Psoas muscle (tissue), 8 donors: Measurements from ENCODE around the gene CYP2D6. TPM values are rescaled to one million over a fixed set of nuclear protein-coding genes. Genes with fewer than 3 reads are reported as not detected.

Source experiments
- ATAC-seq, 4 donors: fragments of 200-7000 bp; cut with Tn5 transposase; one replicate each; pipeline ENCODE4 v1.9.1; 2020; ENCODE audit warnings: moderate library complexity in 3 of 4, mild to moderate bottlenecking in 2 of 4
- DNase-seq, 2 donors: peaks; one replicate each; pipeline ENCODE4 v3.0.0-alpha.2; 2020
- H3K27ac ChIP-seq: fragments of 200-600 bp; one replicate; pipeline ENCODE4 v1.8.0; 2022
- H3K27me3 ChIP-seq, 3 donors: fragments of 200-600 bp in 1 of 3; one replicate each; pipeline versions ENCODE4 v1.6.1 to v1.8.0; 2013 to 2022; ENCODE audit warnings: low read length in 2 of 3, mild to moderate bottlenecking in 2 of 3, moderate library complexity in 1 of 3; ENCODE audit not compliant: insufficient read depth in 3 of 3
- H3K36me3 ChIP-seq, 2 donors: fragments of 200-600 bp in 1 of 2; one replicate each; pipeline versions ENCODE4 v1.6.1 to v1.8.0; 2013 to 2022; ENCODE audit warnings: low read depth in 1 of 2, mild to moderate bottlenecking in 1 of 2, moderate library complexity in 1 of 2; ENCODE audit not compliant: insufficient read depth in 1 of 2
- H3K4me1 ChIP-seq: fragments of 200-600 bp; one replicate; pipeline ENCODE4 v1.8.0; 2022
- H3K4me3 ChIP-seq: fragments of 200-600 bp; one replicate; pipeline ENCODE4 v1.8.0; 2022; ENCODE audit warnings: mild to moderate bottlenecking
- H3K9me3 ChIP-seq: fragments of 200-600 bp; one replicate; pipeline ENCODE4 v1.8.0; 2022
- WGBS, 3 donors: extraction: QIAGEN DNeasy Blood & Tissue Kit; methylation state at CpG; one replicate each; pipeline versions ENCODE4 v1.1.6 to v1.1.7; 2013; 5-methylcytosine and 5-hydroxymethylcytosine counted together
- intact Hi-C, 2 donors: fragments of 100-400 bp; cut with DNase I; formaldehyde crosslinking; loops; one replicate each; pipeline versions ENCODE4 v1.11.0 to v1.14.2; 2022
- polyA plus RNA-seq, 3 donors: library from polyadenylated mRNA; stranded (reverse); fragments of 200-250 nt; gene quantifications; one replicate each; pipeline ENCODE4 v1.2.3, GENCODE V29; 2013
- total RNA-seq, 4 donors: library from RNA; stranded (reverse); fragmentation: NEBNext Ultra II Directional in 2 of 4; extraction: Animal tissue kit (Norgen Biotek cat#: 25700) in 2 of 4; gene quantifications; one replicate each; pipeline versions ENCODE4 v1.2.1 to v1.2.4, GENCODE V29; 2021 to 2023
- TF ChIP-seq, protein P1 (sequence below): fragments of 200-600 bp; IDR thresholded peaks from one replicate; pipeline ENCODE4 v1.8.0; 2022; ENCODE audit warnings: antibody characterized with exemption
- donor health status: healthy with polysubstance abuse.
- donor health status: DM: no; HTN: no; CAD: no; lungs with moderate emphysema.
- donor health status: Bipolar disorder and iron deficiency.
- donor health status: healthy.
- donor health status: DM: yes; HTN: yes; CAD: no.
- donor health status: DM: no; HTN: no; CAD: no.
- donor health status: DM: no; HTN: no; CAD: no.
- donor health status: DM: yes; HTN: yes; CAD: no.

The CYP2D6 gene
- total and polyA plus RNA-seq, 7 donors, result 0.03 to 0.44 (median 0.21) TPM; not detected in 1

GRCh38 chr22:42164901-42165300 is 34.3 kb upstream of the CYP2D6 start:
- TF ChIP-seq, protein P1, sequence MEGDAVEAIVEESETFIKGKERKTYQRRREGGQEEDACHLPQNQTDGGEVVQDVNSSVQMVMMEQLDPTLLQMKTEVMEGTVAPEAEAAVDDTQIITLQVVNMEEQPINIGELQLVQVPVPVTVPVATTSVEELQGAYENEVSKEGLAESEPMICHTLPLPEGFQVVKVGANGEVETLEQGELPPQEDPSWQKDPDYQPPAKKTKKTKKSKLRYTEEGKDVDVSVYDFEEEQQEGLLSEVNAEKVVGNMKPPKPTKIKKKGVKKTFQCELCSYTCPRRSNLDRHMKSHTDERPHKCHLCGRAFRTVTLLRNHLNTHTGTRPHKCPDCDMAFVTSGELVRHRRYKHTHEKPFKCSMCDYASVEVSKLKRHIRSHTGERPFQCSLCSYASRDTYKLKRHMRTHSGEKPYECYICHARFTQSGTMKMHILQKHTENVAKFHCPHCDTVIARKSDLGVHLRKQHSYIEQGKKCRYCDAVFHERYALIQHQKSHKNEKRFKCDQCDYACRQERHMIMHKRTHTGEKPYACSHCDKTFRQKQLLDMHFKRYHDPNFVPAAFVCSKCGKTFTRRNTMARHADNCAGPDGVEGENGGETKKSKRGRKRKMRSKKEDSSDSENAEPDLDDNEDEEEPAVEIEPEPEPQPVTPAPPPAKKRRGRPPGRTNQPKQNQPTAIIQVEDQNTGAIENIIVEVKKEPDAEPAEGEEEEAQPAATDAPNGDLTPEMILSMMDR, result no peak
- Histone ChIP-seq H3K27me3 (no peaks in the 10 kb centered on the region), H3K4me3 (no peak overlapping the region), H3K36me3 (peaks cover 0 to 28% of the 10 kb centered on the region in 2 donors), H3K4me1 (no peaks in the 10 kb centered on the region), H3K27ac (no peak overlapping the region), H3K9me3 (no peaks in the 10 kb centered on the region)
- ATAC-seq (no peak), DNase-seq (no peak)
- intact Hi-C loops, result no loop called here
- WGBS, 3 donors, result 94 to 95% (median 95%) methylated on average over 5 of the region's 5 CpGs

DNA sequence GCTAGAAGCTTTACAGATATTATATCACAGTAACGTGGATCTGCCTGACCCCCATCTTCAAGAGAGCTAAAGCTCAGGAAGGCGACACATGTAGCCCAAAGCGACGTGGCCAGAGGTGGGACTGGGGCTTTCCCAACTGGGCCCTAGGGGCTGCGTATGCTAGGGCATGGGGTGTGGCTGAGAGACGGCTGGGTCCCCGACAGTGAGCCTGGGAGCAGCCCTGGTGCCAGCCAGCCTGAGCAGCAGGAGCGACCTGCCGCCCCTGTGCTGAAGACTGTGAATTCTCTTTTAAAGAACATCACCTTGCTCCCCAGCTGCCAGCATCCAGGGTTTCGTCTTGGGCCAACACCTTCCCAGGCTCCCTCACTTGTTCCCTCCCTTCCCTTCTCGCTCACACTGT is 32.9 kb upstream of the CYP2D6 start:
- Histone ChIP-seq H3K27me3 (no peaks in the 10 kb centered on the region), H3K4me3 (no peak overlapping the region), H3K36me3 (peaks cover 0 to 20% of the 10 kb centered on the region in 2 donors), H3K9me3 (no peaks in the 10 kb centered on the region), H3K4me1 (no peaks in the 10 kb centered on the region), H3K27ac (no peak overlapping the region)
- intact Hi-C loops, result no loop called here
- TF ChIP-seq, protein P1, result no peak
- DNase-seq (no peak), ATAC-seq (no peak)
- WGBS, 3 donors, result 96 to 97% (median 97%) methylated on average over 11 of the region's 11 CpGs

DNA sequence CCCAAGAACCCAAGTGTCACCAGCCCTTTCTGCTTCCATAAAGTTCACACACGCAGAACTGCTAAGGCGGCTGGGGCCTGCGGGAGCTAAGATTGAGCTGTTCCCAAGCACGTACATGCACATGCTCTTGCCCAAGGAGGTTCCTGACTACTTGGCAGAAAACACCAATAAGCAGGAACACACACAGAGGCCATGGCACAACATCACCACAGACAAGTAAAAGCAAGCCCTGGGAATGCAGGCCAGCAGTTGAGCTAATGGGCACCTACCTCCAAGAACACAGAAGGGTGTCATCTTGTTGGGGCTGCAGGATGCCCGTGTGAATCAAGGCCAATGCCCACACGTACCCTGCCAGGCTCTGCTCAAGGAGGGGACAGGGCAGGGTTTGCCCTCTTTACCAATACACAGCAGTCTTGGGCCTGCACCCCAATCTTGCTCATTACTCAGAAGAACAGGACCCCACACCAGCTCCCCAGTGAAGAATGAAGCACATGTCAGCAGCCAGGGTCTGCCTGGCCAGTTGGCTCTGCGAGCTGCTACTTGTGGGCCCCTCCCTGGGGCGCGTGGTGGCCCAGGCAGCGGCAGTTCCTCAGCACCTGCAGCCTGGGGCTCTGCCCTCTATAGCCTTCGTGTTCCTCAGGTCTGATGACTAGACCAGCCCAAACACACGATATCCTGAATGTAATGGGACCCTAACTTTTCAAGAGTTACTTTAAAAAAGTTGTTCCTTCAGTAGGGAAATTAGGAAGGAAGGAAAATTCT is 32.3 kb upstream of the CYP2D6 start:
- TF ChIP-seq, protein P1, result no peak
- no peak for DNase-seq

DNA sequence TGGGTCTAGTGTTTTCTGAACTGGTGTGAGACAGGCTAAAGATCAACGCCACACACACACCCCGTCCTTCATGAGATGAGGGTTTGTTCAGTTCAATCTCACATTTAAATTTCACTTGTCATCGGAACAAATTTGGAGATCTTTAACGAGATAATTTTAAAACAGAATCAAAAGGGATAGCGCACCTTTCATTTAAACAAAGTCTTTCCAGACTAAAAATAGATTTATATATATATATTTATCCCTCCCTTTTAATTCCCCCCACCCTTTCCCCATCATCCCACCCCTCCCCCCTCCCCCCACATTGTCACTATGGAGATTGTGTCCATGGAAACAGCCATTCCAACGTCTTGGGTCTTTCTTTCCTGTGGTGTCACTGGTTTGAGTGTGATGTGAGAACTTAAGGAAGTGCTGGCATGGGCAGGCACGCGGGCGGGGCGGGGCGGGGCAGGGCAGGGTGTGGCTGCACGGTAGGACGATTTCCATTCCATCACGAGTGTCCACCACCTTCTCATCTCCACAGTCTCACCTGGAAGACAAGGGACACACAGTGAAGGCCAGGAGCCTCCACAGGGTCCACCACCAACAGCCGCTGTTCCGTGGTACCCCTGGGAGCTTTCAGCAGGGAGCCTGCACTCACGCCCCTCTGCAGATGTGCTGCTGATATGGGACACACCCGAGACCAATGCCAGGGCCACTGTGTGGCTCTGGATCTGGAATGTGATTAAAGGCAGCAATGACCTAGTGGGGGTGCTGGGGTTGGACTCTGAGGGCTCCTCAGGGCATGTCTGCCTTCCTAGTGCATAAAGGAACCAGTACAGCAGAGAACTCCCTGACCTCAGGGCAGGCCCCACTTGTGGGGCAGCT is 30.5 kb upstream of the CYP2D6 start:
- H3K36me3 ChIP-seq, result peaks cover 0 to 10% of the 10 kb centered on the region in 2 donors

More for the DNA sequence above, 32.3 kb upstream of the CYP2D6 start:
- Histone ChIP-seq H3K9me3 (no peaks in the 10 kb centered on the region), H3K27ac (no peak overlapping the region), H3K36me3 (peaks cover 0 to 14% of the 10 kb centered on the region in 2 donors), H3K4me3 (no peak overlapping the region), H3K27me3 (no peaks in the 10 kb centered on the region), H3K4me1 (no peaks in the 10 kb centered on the region)
- 92 to 97% (median 94%) methylated on average over 12 of the region's 12 CpGs for WGBS, 3 donors
- intact Hi-C loops, result no loop called here
- no peak for ATAC-seq

More for the DNA sequence above, 30.5 kb upstream of the CYP2D6 start:
- WGBS, 3 donors, result 82 to 84% (median 84%) methylated on average over 13 to 18 of the region's 18 CpGs
- Histone ChIP-seq H3K27ac (no peak overlapping the region), H3K9me3 (no peaks in the 10 kb centered on the region), H3K27me3 (no peaks in the 10 kb centered on the region), H3K4me1 (no peaks in the 10 kb centered on the region), H3K4me3 (no peak overlapping the region)
- intact Hi-C loops, result no loop called here
- DNase-seq (no peak), ATAC-seq (no peak)
- TF ChIP-seq, protein P1, result no peak
